T-helper 2 cell treated with Interferon-gamma antibody and Interleukin-4, amounts not matched to agents 5 μg/mL and 100 μg/mL, for 36 hours (primary cell): Measurements from ENCODE around the gene BEST1.

Experiments used
- DNase-seq: peaks from one replicate; pipeline ENCODE4 v3.0.0; 2021; ENCODE audit warnings: low spot score
- H3K27ac Mint-ChIP-seq: one replicate; pipeline ENCODE4 v1.8.0; 2021; ENCODE audit warnings: mild to moderate bottlenecking, mixed read lengths
- H3K27me3 Mint-ChIP-seq: one replicate; pipeline ENCODE4 v1.8.0; 2021; ENCODE audit warnings: low read depth, mixed read lengths
- H3K36me3 Mint-ChIP-seq: one replicate; pipeline ENCODE4 v1.8.0; 2021; ENCODE audit warnings: low read depth, mixed read lengths
- H3K4me1 Mint-ChIP-seq: one replicate; pipeline ENCODE4 v1.8.0; 2021; ENCODE audit warnings: low read depth, mixed read lengths
- H3K4me3 Mint-ChIP-seq: one replicate; pipeline ENCODE4 v1.8.0; 2022; ENCODE audit warnings: mild to moderate bottlenecking, moderate library complexity, mixed read lengths
- H3K9me3 Mint-ChIP-seq: one replicate; pipeline ENCODE4 v1.8.0; 2021; ENCODE audit warnings: mixed read lengths

Gene BEST1

DNA sequence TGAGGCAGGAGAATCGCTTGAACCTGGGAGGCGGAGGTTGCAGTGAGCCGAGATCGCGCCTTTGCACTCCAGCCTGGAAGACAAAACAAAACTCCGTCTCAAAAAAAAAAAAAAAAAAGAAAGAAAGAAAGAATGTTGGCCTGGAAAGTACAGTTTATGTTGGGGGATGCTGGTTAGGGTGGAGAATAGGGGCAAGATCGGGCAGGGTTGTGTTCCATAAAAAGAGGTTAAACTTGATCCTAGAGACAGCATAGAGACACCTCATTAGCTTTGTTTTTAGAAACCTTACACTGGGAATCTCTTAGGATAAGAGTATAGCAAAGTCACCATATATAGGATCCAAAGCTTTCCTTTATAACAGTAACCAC lies 19.2 kb downstream of the BEST1 start:
- no peaks in the 10 kb centered on the region for H3K27me3 Mint-ChIP-seq
- no peak for DNase-seq
- H3K4me3 Mint-ChIP-seq, result peak overlapping the region; percentile 47
- H3K27ac Mint-ChIP-seq, result peak overlapping the region; percentile 38
- H3K36me3 Mint-ChIP-seq, result peaks cover 19% of the 10 kb centered on the region
- H3K9me3 Mint-ChIP-seq, result no peaks in the 10 kb centered on the region
- H3K4me1 Mint-ChIP-seq, result peaks cover 51% of the 10 kb centered on the region

DNA sequence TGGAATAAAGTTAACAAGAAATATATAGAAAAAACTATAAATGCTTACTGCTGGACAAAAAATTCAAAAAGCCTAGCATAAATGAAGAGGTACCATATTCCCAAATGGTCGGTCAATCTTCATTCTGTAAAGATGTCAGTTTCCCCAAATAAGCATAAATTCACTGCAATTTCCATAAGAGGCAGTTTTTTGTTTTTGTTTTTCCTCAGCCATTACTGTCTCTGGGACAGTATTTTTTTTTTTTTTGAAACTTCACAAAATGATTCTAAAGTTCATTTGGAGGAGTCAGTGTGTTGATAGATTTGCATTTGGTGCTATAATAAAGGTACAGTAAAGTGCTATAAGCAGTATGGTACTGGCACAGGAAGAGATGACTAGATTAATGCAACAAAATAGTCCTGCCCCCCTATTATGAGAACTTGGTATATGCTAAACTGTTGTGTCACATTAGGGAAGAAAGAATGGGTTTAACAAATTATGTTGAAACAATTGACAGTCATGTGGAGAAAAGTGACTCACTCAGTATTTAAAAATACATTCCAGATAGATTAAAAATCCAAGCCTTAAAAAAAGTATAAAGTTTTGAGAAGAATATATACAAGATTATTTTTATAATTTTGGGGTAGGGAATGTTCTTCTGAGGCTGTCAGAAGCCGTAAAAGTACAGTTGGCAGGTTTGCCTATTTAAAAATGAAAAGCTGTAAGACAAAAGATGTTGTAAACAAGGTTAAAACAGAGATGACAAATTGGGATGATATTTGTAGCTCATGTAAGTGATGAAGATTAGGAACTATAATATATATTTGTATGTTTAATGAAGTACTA lies 19.9 kb downstream of the BEST1 start:
- Mint-ChIP-seq H3K27me3 (no peaks in the 10 kb centered on the region), H3K36me3 (peaks cover 13% of the 10 kb centered on the region), H3K4me3 (no peak overlapping the region), H3K27ac (no peak overlapping the region), H3K9me3 (no peaks in the 10 kb centered on the region), H3K4me1 (peaks cover 44% of the 10 kb centered on the region)
- no peak for DNase-seq

DNA sequence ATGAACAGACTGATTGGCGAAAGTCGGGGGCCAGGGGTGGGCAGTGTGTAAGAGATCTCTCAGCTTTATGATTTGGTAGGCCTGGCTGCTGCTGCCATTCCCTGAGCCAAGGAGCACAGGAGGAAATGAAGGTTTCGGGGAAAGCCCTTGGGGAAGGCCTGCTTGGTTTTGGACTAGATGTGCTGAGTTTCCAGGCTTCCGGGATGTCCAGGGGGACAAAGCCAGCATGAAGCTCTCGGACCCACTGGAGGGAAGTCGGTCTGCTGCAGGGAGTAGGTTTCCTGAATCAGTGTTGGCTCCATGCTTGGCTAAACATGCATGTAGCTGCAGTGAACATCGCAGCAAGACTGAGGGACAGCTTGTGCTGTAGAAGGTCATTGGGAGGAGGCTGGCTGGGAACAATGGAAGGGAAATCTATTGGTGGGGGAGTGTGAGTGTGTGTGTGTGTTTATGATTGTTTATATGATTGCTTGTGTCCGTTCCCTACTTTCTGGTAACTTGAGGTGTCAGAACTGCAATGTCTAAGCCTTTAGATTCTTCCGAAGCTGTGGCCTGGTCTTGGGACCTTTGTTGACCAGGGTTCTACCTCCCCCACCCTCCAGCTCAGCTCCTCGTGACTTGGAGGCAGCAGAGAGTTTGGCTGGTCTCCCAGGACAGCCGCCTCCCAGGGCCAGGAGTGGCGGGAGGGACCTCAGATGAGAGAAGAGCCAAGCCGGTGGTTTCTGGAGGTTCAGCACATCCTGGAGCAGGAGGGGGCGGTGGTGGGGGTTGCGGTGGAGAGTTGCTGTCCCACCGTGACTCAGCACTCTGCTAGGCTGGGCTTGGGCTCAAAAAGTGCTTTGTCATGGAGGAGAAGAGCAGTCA lies 21.3 kb downstream of the BEST1 start:
- no peak for DNase-seq
- Mint-ChIP-seq H3K36me3 (peaks cover 1% of the 10 kb centered on the region), H3K4me3 (no peak overlapping the region), H3K27ac (peak overlapping the region; percentile 38), H3K27me3 (no peaks in the 10 kb centered on the region), H3K4me1 (peaks cover 38% of the 10 kb centered on the region), H3K9me3 (no peaks in the 10 kb centered on the region)

GRCh38 chr11:61972112-61972671 lies 22.0 kb downstream of the BEST1 start:
- Mint-ChIP-seq H3K27me3 (no peaks in the 10 kb centered on the region), H3K4me3 (peak overlapping the region; percentile 52), H3K27ac (peak overlapping the region; percentile 70), H3K9me3 (no peaks in the 10 kb centered on the region), H3K4me1 (peaks cover 38% of the 10 kb centered on the region), H3K36me3 (no peaks in the 10 kb centered on the region)
- no peak for DNase-seq

DNA sequence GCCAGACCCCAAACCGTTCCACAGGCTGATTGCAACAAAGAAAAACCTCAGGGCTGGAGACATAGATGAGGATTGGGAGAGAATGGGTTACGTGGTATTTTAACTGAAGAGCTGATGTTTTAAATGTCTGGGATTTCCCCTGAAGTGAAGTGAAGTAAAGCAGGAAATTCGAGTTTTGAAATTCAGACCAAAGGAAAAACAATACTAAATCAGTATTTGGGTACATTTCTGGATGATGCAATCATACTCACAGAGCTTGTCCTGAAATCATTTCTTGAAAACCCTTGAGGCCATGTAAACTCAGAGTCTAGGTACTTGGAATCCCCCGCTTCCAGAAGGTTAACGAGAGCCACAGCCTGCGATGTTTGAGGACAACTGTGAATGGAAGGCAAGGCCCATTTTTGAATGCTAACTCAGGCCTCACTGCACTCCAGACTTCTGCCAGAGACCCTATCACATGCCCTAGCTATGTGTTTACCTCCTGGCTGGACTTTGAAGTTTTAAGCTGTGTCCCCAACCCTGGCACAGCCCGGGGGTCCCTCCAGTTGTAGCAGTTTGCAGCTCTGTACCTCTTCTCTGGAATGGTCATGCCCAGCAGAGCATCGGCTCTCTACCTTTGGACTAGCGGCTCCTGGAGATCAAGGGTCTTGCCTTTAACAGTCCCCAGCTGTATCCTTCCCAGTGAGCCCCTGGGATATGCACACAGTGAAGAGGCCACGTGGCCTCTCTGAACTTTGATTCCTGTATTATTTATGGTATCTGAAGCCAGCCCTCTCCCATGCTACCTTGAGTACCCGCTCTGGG lies 22.7 kb downstream of the BEST1 start:
- peak overlapping the region; percentile 52 for H3K4me3 Mint-ChIP-seq
- H3K4me1 Mint-ChIP-seq, result peaks cover 38% of the 10 kb centered on the region
- no peaks in the 10 kb centered on the region for H3K36me3 Mint-ChIP-seq
- H3K27ac Mint-ChIP-seq, result peak overlapping the region; percentile 70
- no peak for DNase-seq
- H3K27me3 Mint-ChIP-seq, result no peaks in the 10 kb centered on the region
- no peaks in the 10 kb centered on the region for H3K9me3 Mint-ChIP-seq

- no peaks in the 10 kb centered on the region for H3K27me3 Mint-ChIP-seq
- H3K4me1 Mint-ChIP-seq, result peaks cover 34% of the 10 kb centered on the region
- H3K4me3 Mint-ChIP-seq, result no peak overlapping the region
- peak overlapping the region; percentile 29 for H3K27ac Mint-ChIP-seq
- no peak for DNase-seq
- H3K9me3 Mint-ChIP-seq, result no peaks in the 10 kb centered on the region
- H3K36me3 Mint-ChIP-seq, result no peaks in the 10 kb centered on the region
These were observed 23.5 kb downstream of the BEST1 start for GRCh38 chr11:61973476-61974162.

DNA sequence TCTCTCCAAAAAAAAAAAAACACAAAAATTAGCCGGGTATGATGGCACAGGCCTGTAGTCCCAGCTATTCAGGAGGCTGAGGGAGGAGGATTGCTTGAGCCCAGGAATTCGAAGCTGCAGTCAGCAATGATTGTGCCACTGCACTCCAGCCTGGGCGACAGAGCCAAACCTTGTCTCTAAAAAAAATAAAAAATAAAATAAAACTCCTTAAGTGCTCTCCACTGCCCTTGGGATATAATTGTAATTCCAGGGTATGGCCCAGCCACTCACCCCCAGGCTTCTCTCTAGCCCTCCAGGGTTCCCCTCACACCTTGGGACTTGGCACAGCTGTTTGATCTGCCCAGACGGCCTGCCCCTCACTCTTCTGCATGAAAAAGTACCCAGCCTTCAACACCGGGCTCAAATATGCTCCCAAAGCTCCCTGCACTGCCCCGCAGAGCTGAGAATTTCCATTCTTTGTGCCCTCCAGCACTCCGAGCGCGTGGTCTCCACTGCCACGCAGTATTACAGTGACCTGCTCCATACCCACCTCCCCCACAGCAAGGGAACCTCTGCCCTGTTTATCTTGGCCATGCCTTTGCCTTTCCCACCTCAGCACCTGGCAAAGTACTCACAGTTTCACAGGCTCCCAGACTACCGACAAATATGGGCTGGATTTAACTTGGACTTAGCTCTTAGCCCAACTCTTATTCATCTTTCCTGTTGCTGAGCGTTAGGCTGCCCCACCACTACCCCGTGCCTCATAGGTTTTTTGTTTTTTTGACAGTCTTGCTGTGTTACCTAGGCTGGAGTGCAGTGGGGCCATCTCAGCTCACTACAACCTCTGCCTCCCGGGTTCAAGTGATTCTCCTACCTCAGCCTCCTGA lies 24.8 kb downstream of the BEST1 start:
- Mint-ChIP-seq H3K4me3 (no peak overlapping the region), H3K27me3 (no peaks in the 10 kb centered on the region), H3K9me3 (no peaks in the 10 kb centered on the region), H3K36me3 (no peaks in the 10 kb centered on the region), H3K4me1 (peaks cover 22% of the 10 kb centered on the region), H3K27ac (peak overlapping the region; percentile 28)
- no peak for DNase-seq

GRCh38 chr11:61975638-61976419 lies 25.7 kb downstream of the BEST1 start:
- DNase-seq, result no peak
- peaks cover 20% of the 10 kb centered on the region for H3K4me1 Mint-ChIP-seq
- no peaks in the 10 kb centered on the region for H3K36me3 Mint-ChIP-seq
- no peaks in the 10 kb centered on the region for H3K27me3 Mint-ChIP-seq
- H3K9me3 Mint-ChIP-seq, result no peaks in the 10 kb centered on the region
- H3K27ac Mint-ChIP-seq, result no peak overlapping the region
- no peak overlapping the region for H3K4me3 Mint-ChIP-seq

- no peak overlapping the region for H3K27ac Mint-ChIP-seq
- H3K36me3 Mint-ChIP-seq, result no peaks in the 10 kb centered on the region
- no peaks in the 10 kb centered on the region for H3K27me3 Mint-ChIP-seq
- no peaks in the 10 kb centered on the region for H3K9me3 Mint-ChIP-seq
- no peak overlapping the region for H3K4me3 Mint-ChIP-seq
- H3K4me1 Mint-ChIP-seq, result peaks cover 15% of the 10 kb centered on the region
- DNase-seq, result no peak
These were observed 26.3 kb downstream of the BEST1 start for GRCh38 chr11:61976420-61976800.

DNA sequence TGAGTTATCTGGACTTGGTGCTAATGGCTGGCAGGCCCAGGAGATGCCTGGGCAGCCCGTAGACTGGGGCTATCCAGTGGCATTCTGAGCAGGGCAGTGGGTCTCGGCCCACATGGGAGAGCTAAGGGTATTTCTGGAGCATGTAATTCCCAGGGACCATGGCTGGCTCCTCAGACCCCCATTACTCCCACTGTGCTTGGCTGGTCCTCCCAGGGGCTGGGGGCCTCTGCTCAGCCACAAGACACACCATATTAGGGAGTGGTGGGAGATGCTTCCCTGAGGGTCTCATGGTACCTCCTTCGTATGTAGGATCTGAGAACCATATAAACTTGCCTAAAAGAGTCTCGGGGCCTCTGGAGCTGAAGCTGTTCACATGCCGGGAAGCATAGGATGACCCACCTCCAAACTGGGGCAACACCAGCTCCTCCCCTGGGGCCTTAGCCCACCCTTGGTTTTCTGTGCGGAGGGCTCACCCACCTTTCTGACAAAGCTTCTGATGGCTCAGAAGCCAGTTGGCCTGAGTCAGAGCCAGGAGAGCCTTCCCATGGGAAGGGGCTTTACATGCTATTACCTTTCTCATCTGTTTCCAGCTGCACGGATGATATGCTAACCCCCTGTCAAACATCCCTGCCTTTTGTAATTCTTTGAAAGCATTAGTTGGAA lies 26.8 kb downstream of the BEST1 start:
- no peaks in the 10 kb centered on the region for H3K27me3 Mint-ChIP-seq
- no peaks in the 10 kb centered on the region for H3K9me3 Mint-ChIP-seq
- no peaks in the 10 kb centered on the region for H3K36me3 Mint-ChIP-seq
- no peak for DNase-seq
- H3K4me1 Mint-ChIP-seq, result peaks cover 10% of the 10 kb centered on the region
- no peak overlapping the region for H3K4me3 Mint-ChIP-seq
- H3K27ac Mint-ChIP-seq, result no peak overlapping the region

DNA sequence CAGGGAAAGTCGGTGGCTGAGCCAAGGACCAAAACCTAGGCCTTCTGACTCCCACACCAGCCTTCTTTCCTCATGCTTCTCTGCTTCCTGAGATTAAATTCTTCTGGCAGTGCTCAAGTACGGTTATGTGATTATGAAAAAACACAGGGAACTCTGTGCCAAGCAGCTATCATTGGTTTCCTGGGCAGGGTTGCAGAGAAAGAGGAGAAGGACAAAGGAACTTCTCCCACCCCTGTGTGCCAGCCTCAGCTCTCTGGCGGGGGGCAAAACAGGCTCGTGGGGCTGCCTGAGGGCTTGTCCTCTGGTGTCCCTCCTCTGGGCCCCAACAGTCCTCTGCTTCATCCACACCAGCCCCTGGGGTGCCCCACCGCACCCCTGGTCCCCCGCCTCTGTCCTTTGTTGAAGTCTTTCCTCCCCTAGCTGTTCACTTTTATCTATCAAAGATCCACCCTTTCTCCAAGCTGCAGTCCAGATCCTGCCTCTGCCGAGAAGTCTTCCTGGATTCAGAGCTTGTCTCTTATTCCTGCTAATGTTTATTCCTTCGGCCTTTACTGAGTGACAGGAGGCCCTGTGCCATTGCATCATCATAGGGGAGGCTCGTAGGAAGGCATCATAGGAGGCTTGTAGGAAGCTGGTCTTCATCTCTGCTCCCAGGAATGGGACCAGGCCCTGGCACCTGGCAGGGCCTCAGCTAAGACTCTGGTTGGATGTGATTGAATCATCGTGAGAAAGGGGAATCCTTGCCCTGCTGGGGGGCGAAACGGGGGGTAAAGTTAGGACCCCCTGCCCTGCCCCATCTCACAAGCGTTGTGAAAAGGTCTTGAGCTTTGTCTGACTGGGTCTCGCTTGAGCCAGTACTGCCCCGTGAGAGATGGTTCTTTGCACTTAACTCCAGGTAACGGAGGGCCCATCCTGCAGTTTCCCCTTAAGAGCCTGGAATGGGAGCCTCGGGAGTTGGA lies 28.8 kb downstream of the BEST1 start:
- no peak overlapping the region for H3K27ac Mint-ChIP-seq
- no peaks in the 10 kb centered on the region for H3K4me1 Mint-ChIP-seq
- no peaks in the 10 kb centered on the region for H3K9me3 Mint-ChIP-seq
- no peak for DNase-seq
- H3K27me3 Mint-ChIP-seq, result no peaks in the 10 kb centered on the region
- no peaks in the 10 kb centered on the region for H3K36me3 Mint-ChIP-seq
- no peak overlapping the region for H3K4me3 Mint-ChIP-seq
